MG63 (cell line): Measurements from ENCODE around the gene FAM76B. TPM values are rescaled to one million over a fixed set of nuclear protein-coding genes. Genes with fewer than 3 reads are reported as not detected.

Experiments used
- DNase-seq: peaks from one replicate; pipeline ENCODE4 v3.0.0-alpha.2; 2020
- H3K27me3 ChIP-seq: fragments of 250-450 bp; sonication (Bioruptor Pico); 2 replicates; pipeline ENCODE4 v1.5.1; 2020; ENCODE audit warnings: mild to moderate bottlenecking, moderate library complexity
- H3K36me3 ChIP-seq: fragments of 250-450 bp; sonication (Bioruptor Pico); 2 replicates; pipeline ENCODE4 v1.5.1; 2020; ENCODE audit warnings: mild to moderate bottlenecking, moderate library complexity
- H3K4me3 ChIP-seq: fragments of 250-450 bp; sonication (Bioruptor Pico); 2 replicates; pipeline ENCODE4 v1.5.1; 2020; ENCODE audit warnings: mild to moderate bottlenecking, moderate library complexity
- H3K9me3 ChIP-seq: fragments of 250-450 bp; sonication (Bioruptor Pico); 2 replicates; pipeline ENCODE4 v1.5.1; 2020; ENCODE audit warnings: mild to moderate bottlenecking, moderate library complexity
- total RNA-seq: library from RNA; depleted of rRNA; stranded (reverse); fragments of >200 nt; shearing (Covaris generic); gene quantifications from 2 replicates; pipeline ENCODE4 v1.2.3, GENCODE V29; 2014; ENCODE audit warnings: low replicate concordance; rRNA removed

Gene FAM76B
- total RNA-seq, 1 experiment from 2014 or later: 16.4 TPM

DNA sequence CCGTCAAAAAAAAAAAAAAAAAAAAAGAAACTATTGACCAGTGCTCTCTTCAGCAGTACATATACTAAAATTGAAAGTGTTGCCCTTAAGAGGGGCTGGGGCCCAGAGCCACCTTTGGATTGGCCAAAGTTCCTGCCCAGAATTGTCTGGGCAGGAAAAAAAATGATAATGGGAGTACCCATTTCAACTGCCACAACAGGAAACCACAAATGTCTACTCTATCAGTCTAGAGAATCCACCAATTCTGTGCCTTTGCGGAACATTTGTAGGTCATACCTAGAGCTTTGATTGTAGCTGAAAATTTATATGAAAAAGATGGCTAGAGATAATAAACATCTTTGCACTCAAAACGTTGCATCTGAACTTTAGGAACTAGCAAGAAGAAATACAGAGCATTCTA is 69.4 kb downstream of the FAM76B start:
- DNase-seq: no peak
- H3K36me3 ChIP-seq: no peaks in the 10 kb centered on the region
- no peak overlapping the region for H3K4me3 ChIP-seq
- H3K27me3 ChIP-seq: no peaks in the 10 kb centered on the region
- no peaks in the 10 kb centered on the region for H3K9me3 ChIP-seq

Other genes with a start within 250 kb of the FAM76B start
- gene CEP57, start 716 bp upstream of the FAM76B start, total RNA-seq: 26.8 and 28.2 TPM in 2 replicates
- 14.4 and 22.4 TPM in 2 replicates for gene MTMR2, start 134.3 kb upstream of the FAM76B start, total RNA-seq